Fibroblast of mammary gland (primary cell): ENCODE measurements around the gene GSTK1.

ENCODE experiments used
- DNase-seq: peaks from one replicate; pipeline ENCODE4 v3.0.0-alpha.2; 2010; ENCODE audit warnings: low read depth
- H3K4me3 ChIP-seq: 2 replicates; pipeline ENCODE4 v1.5.1; 2011; ENCODE audit warnings: low read depth, mild to moderate bottlenecking, low read length, moderate library complexity; ENCODE audit not compliant: control insufficient read depth
- CTCF ChIP-seq: conservative IDR thresholded peaks from 2 replicates; pipeline ENCODE4 v1.5.1; 2011; ENCODE audit warnings: low read depth, low read length, inconsistent platforms; ENCODE audit not compliant: control insufficient read depth, insufficient read depth

GSTK1 gene

GRCh38 chr7:143314127-143314526 lies 50.9 kb downstream of the GSTK1 start:
- H3K4me3 ChIP-seq: no peak overlapping the region
- DNase-seq: no peak
- TF ChIP-seq CTCF: no peak

GRCh38 chr7:143315776-143316175 lies 52.5 kb downstream of the GSTK1 start, which contains the start of gene CLCN1:
CLCN1 (plus strand) TSS chr7:143316111; CDS start chr7:143316213, 102 bp downstream.
- no peak for DNase-seq
- H3K4me3 ChIP-seq: no peak within 1 kb of the TSS
- no peak for TF ChIP-seq CTCF

- TF ChIP-seq CTCF: no peak
- H3K4me3 ChIP-seq: no peak overlapping the region
- no peak for DNase-seq
Observed at GRCh38 chr7:143316492-143316891, 53.3 kb downstream of the GSTK1 start.

DNA sequence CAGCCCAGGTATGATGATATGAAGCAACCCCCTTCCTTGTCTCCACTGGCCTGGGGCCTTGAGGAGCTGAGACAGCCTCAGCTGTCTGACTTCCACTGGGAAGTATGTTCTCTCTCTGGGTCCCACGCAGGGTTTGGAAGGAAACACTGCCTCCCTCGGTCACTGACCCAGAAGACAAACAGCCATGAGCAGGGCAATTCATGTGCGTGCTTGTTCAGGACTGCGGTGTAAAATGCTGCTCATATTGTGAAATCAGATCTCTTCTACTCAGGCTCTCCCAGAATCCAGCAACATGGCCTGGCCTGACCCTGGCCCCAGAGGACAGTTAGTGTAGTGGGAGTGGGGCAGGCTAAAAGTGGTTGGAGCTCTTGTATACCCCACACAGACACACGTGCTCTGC lies 55.4 kb downstream of the GSTK1 start:
- no peak for TF ChIP-seq CTCF
- peak; percentile 87 for DNase-seq

More for the DNA sequence above, 55.4 kb downstream of the GSTK1 start:
- H3K4me3 ChIP-seq: no peak overlapping the region
